AG04449 (cell line): ENCODE measurements around the gene OR6C6.

Experiments used
- CTCF ChIA-PET: fragments of 350-600 bp; formaldehyde crosslinking; extraction: SDS; loops from one replicate; lab custom pipeline; 2021; ENCODE audit warnings: antibody characterized with exemption; lab: Yijun Ruan, JAX
- POLR2A ChIA-PET: fragments of 400-600, 350-600 bp; formaldehyde crosslinking; extraction: SDS; loops from one replicate; lab custom pipeline; 2020; ENCODE audit warnings: antibody characterized with exemption, inconsistent platforms; lab: Yijun Ruan, JAX
- DNase-seq: peaks from one replicate; pipeline ENCODE4 v3.0.0-alpha.2; 2010; ENCODE audit warnings: low read depth, low spot score
- H3K4me3 ChIP-seq: 2 replicates; pipeline ENCODE4 v1.5.1; 2011; ENCODE audit warnings: low read depth, mild to moderate bottlenecking, control low read depth, low read length
- CTCF ChIP-seq: IDR thresholded peaks from one replicate; pipeline ENCODE4 v1.5.1; 2011; ENCODE audit warnings: mild to moderate bottlenecking, moderate library complexity, low read length, control low read depth, inconsistent platforms; ENCODE audit not compliant: insufficient read depth; ENCODE audit errors: missing control alignments

Gene OR6C6

GRCh38 chr12:55244309-55244708 is 52.1 kb downstream of the OR6C6 start, which contains the start of gene OR6C74:
Gene OR6C74, plus strand, starts transcription at chr12:55244609. Its CDS starts 2,679 bp downstream, at chr12:55247288.
- no peak within 1 kb of the TSS for H3K4me3 ChIP-seq
- ChIA-PET POLR2A (no interaction called here), CTCF (no interaction called here)
- TF ChIP-seq CTCF = no peak
- DNase-seq = no peak
